HepG2 (cell line): ENCODE data around the gene PAPOLB. TPM values are rescaled to one million over a fixed set of nuclear protein-coding genes. Genes with fewer than 3 reads are reported as not detected.

Experiments
- CBX2 ChIP-seq, 2 experiments: fragments of 200-600 bp in 1 of 2; sonication (generic); formaldehyde crosslinking in 1 of 2; IDR thresholded peaks; 2 replicates each; pipeline versions ENCODE4 v1.7.0 to v1.8.1; 2018 to 2022; ENCODE audit warnings: low read depth in 2 of 2, low read length in 1 of 2, mild to moderate bottlenecking in 1 of 2, missing genetic modification reagents in 1 of 2
- FOXA1 ChIP-seq, 2 experiments: fragments of 450-650 bp in 1 of 2; sonication (generic) in 1 of 2; formaldehyde crosslinking in 1 of 2; IDR thresholded peaks; 2 replicates each; pipeline versions ENCODE4 v1.4.0 to v1.6.1; 2016 to 2020; ENCODE audit warnings: missing genetic modification reagents in 1 of 2
- IKZF4 ChIP-seq: sonication (generic); formaldehyde crosslinking; IDR thresholded peaks from 2 replicates; pipeline ENCODE4 v1.5.1; 2020; ENCODE audit warnings: borderline replicate concordance, mild to moderate bottlenecking, low read depth, missing genetic modification reagents; ENCODE audit errors: not compliant biosample characterization
- MED1 ChIP-seq: sonication (generic); formaldehyde crosslinking; IDR thresholded peaks from 2 replicates; pipeline ENCODE4 v1.4.0; 2020; ENCODE audit warnings: missing genetic modification reagents
- NFYB ChIP-seq: sonication (generic); formaldehyde crosslinking; IDR thresholded peaks from 2 replicates; pipeline ENCODE4 v1.4.0; 2020; ENCODE audit warnings: missing genetic modification reagents
- POGZ ChIP-seq: sonication (generic); formaldehyde crosslinking; IDR thresholded peaks from 2 replicates; pipeline ENCODE4 v1.4.0; 2020; ENCODE audit warnings: mild to moderate bottlenecking, missing genetic modification reagents
- SP4 ChIP-seq: sonication (generic); formaldehyde crosslinking; IDR thresholded peaks from 2 replicates; pipeline ENCODE4 v1.8.1; 2023; ENCODE audit warnings: mild to moderate bottlenecking, missing genetic modification reagents
- ZNF235 ChIP-seq: sonication (generic); formaldehyde crosslinking; IDR thresholded peaks from 2 replicates; pipeline ENCODE4 v1.8.1; 2023; ENCODE audit warnings: mild to moderate bottlenecking, missing genetic modification reagents, borderline replicate concordance
- polyA plus RNA-seq, 8 experiments: library from polyadenylated mRNA; depleted of rRNA in 3 of 8; stranded (reverse) in 7 of 8; unstranded in 1 of 8; fragments of >200 nt; fragmentation: Illumina TruSeq in 4 of 8; extraction: Trizol in 4 of 8; gene quantifications; 2 replicates each; pipeline versions ENCODE4 v1.2.1 to v1.2.3, GENCODE V29; 2011 to 2016; ENCODE audit warnings: low read depth in 4 of 8, missing spikeins in 1 of 8, mixed read lengths in 1 of 8; ENCODE audit not compliant: insufficient read depth in 1 of 8
- total RNA-seq, 5 experiments: library from RNA; depleted of rRNA; stranded (reverse); fragments of >200 nt; fragmentation: Illumina TruSeq; extraction: Trizol; gene quantifications; 2 replicates each; pipeline ENCODE4 v1.2.3, GENCODE V29; 2016; ENCODE audit warnings: low read depth in 1 of 5
- TF ChIP-seq, protein P1 (sequence below): sonication (generic); formaldehyde crosslinking; IDR thresholded peaks from 2 replicates; pipeline ENCODE4 v1.4.0; 2020; ENCODE audit warnings: missing genetic modification reagents
- TF ChIP-seq, protein P2 (sequence below): sonication (generic); formaldehyde crosslinking; IDR thresholded peaks from 2 replicates; pipeline ENCODE4 v1.5.1; 2020; ENCODE audit warnings: mild to moderate bottlenecking, missing genetic modification reagents, moderate library complexity
- TF ChIP-seq, protein P3 (sequence below): sonication (generic); formaldehyde crosslinking; IDR thresholded peaks from 2 replicates; pipeline ENCODE4 v1.9.0; 2021; ENCODE audit warnings: missing genetic modification reagents, mild to moderate bottlenecking, borderline replicate concordance
- TF ChIP-seq, protein P4 (sequence below): sonication (generic); formaldehyde crosslinking; IDR thresholded peaks from 2 replicates; pipeline ENCODE4 v1.8.1; 2023; ENCODE audit warnings: missing genetic modification reagents, mild to moderate bottlenecking, borderline replicate concordance
- TF ChIP-seq, protein P5 (sequence below): sonication (generic); formaldehyde crosslinking; IDR thresholded peaks from 2 replicates; pipeline ENCODE4 v1.4.0; 2020; ENCODE audit warnings: missing genetic modification reagents, mild to moderate bottlenecking, borderline replicate concordance

The PAPOLB gene
- total and polyA plus RNA-seq, 2 of the 13 experiments (the other 11 are each of a cell fraction or from before 2014, with no cell fraction given): not detected

DNA sequence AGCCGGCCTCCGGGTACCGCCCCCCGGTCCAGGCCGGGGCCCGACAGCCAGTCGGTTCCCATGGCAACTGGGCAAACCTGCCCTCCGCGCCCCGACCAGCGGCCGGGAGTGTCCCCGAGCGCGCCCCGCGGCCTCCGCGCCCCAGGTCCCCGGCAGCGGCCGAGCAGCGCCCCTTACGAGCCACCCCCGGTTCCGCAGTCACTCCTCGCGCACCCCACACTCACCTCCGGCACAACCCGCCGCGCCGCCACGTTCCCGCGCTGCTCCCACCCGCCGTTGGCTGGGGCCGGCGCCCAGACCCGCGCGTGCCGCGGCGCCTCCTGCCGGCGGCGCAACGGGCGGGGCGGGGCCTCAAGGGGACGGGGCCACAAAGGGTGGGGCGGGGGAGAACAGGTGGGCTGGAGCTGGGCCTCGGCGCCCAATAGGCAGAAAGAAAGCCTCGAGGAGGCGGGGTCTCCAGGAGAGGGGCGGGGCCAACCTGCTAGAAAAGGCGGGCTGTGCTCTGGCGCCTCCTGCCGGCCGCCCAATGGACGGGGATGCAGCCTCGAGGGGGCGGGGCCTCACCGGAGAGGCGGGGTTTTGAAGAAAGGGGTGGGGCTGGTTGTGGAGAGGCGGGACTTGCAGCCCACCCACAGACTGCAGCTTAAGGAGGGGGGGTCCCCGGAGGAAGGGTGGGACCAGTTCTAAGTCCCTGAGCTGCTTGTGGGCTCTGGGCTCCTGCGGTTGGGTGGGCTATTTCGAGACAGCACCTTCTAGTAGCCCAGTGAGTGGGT, 21.7 kb upstream of the PAPOLB start, which contains the start of gene RADIL (continued):
- TF ChIP-seq, protein P1, sequence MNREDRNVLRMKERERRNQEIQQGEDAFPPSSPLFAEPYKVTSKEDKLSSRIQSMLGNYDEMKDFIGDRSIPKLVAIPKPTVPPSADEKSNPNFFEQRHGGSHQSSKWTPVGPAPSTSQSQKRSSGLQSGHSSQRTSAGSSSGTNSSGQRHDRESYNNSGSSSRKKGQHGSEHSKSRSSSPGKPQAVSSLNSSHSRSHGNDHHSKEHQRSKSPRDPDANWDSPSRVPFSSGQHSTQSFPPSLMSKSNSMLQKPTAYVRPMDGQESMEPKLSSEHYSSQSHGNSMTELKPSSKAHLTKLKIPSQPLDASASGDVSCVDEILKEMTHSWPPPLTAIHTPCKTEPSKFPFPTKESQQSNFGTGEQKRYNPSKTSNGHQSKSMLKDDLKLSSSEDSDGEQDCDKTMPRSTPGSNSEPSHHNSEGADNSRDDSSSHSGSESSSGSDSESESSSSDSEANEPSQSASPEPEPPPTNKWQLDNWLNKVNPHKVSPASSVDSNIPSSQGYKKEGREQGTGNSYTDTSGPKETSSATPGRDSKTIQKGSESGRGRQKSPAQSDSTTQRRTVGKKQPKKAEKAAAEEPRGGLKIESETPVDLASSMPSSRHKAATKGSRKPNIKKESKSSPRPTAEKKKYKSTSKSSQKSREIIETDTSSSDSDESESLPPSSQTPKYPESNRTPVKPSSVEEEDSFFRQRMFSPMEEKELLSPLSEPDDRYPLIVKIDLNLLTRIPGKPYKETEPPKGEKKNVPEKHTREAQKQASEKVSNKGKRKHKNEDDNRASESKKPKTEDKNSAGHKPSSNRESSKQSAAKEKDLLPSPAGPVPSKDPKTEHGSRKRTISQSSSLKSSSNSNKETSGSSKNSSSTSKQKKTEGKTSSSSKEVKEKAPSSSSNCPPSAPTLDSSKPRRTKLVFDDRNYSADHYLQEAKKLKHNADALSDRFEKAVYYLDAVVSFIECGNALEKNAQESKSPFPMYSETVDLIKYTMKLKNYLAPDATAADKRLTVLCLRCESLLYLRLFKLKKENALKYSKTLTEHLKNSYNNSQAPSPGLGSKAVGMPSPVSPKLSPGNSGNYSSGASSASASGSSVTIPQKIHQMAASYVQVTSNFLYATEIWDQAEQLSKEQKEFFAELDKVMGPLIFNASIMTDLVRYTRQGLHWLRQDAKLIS: no peak
- no peak for TF ChIP-seq CBX2 (IDR thresholded peaks at IDR 0.05; ENCODE audit: low read depth, low read length)
- no peak for TF ChIP-seq CBX2 (CRISPR knock-in tag; IDR thresholded peaks at IDR 0.05; ENCODE audit: low read depth)
- TF ChIP-seq, protein P2, sequence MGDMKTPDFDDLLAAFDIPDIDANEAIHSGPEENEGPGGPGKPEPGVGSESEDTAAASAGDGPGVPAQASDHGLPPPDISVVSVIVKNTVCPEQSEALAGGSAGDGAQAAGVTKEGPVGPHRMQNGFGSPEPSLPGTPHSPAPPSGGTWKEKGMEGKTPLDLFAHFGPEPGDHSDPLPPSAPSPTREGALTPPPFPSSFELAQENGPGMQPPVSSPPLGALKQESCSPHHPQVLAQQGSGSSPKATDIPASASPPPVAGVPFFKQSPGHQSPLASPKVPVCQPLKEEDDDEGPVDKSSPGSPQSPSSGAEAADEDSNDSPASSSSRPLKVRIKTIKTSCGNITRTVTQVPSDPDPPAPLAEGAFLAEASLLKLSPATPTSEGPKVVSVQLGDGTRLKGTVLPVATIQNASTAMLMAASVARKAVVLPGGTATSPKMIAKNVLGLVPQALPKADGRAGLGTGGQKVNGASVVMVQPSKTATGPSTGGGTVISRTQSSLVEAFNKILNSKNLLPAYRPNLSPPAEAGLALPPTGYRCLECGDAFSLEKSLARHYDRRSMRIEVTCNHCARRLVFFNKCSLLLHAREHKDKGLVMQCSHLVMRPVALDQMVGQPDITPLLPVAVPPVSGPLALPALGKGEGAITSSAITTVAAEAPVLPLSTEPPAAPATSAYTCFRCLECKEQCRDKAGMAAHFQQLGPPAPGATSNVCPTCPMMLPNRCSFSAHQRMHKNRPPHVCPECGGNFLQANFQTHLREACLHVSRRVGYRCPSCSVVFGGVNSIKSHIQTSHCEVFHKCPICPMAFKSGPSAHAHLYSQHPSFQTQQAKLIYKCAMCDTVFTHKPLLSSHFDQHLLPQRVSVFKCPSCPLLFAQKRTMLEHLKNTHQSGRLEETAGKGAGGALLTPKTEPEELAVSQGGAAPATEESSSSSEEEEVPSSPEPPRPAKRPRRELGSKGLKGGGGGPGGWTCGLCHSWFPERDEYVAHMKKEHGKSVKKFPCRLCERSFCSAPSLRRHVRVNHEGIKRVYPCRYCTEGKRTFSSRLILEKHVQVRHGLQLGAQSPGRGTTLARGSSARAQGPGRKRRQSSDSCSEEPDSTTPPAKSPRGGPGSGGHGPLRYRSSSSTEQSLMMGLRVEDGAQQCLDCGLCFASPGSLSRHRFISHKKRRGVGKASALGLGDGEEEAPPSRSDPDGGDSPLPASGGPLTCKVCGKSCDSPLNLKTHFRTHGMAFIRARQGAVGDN (CRISPR knock-in tag): peak; percentile 54
- TF ChIP-seq SP4 (CRISPR knock-in tag): peak; percentile 95
- TF ChIP-seq POGZ (CRISPR knock-in tag): peak; percentile 53; the same call in 1 of the 2 replicates
- TF ChIP-seq, protein P3, sequence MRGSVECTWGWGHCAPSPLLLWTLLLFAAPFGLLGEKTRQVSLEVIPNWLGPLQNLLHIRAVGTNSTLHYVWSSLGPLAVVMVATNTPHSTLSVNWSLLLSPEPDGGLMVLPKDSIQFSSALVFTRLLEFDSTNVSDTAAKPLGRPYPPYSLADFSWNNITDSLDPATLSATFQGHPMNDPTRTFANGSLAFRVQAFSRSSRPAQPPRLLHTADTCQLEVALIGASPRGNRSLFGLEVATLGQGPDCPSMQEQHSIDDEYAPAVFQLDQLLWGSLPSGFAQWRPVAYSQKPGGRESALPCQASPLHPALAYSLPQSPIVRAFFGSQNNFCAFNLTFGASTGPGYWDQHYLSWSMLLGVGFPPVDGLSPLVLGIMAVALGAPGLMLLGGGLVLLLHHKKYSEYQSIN (CRISPR knock-in tag): no peak
- no peak for TF ChIP-seq ZNF235 (CRISPR knock-in tag)
- TF ChIP-seq, protein P4, sequence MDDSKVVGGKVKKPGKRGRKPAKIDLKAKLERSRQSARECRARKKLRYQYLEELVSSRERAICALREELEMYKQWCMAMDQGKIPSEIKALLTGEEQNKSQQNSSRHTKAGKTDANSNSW (CRISPR knock-in tag): no peak
- TF ChIP-seq IKZF4 (CRISPR knock-in tag): no peak
- TF ChIP-seq, protein P5, sequence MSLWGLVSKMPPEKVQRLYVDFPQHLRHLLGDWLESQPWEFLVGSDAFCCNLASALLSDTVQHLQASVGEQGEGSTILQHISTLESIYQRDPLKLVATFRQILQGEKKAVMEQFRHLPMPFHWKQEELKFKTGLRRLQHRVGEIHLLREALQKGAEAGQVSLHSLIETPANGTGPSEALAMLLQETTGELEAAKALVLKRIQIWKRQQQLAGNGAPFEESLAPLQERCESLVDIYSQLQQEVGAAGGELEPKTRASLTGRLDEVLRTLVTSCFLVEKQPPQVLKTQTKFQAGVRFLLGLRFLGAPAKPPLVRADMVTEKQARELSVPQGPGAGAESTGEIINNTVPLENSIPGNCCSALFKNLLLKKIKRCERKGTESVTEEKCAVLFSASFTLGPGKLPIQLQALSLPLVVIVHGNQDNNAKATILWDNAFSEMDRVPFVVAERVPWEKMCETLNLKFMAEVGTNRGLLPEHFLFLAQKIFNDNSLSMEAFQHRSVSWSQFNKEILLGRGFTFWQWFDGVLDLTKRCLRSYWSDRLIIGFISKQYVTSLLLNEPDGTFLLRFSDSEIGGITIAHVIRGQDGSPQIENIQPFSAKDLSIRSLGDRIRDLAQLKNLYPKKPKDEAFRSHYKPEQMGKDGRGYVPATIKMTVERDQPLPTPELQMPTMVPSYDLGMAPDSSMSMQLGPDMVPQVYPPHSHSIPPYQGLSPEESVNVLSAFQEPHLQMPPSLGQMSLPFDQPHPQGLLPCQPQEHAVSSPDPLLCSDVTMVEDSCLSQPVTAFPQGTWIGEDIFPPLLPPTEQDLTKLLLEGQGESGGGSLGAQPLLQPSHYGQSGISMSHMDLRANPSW (CRISPR knock-in tag): no peak
- no peak for TF ChIP-seq NFYB
- no peak for TF ChIP-seq FOXA1 (IDR thresholded peaks at IDR 0.05)
- no peak for TF ChIP-seq FOXA1 (CRISPR knock-in tag; IDR thresholded peaks at IDR 0.05)
- TF ChIP-seq MED1: no peak
